ENCODE measurements around the gene PSMG1.

Gene PSMG1

GRCh38 chr21:39185157-39185556 is 1.9 kb upstream of the PSMG1 start:
- TF ChIP-seq EGR1 (IDR thresholded peaks at IDR 0.05) = no peak
- TF ChIP-seq TCF12 (IDR thresholded peaks at IDR 0.05; ENCODE audit: low read depth) = no peak
- no peak for TF ChIP-seq TAF1 (IDR thresholded peaks at IDR 0.05; ENCODE audit: low read depth)
- no peak for TF ChIP-seq EP300 (IDR thresholded peaks at IDR 0.05; ENCODE audit: borderline replicate concordance)
- no peak for TF ChIP-seq NFIC (IDR thresholded peaks at IDR 0.05)

GRCh38 chr21:39184050-39184980 is 1.1 kb upstream of the PSMG1 start:
- TF ChIP-seq EGR1 (IDR thresholded peaks at IDR 0.05) = no peak
- TF ChIP-seq RAD21 (IDR thresholded peaks at IDR 0.05; ENCODE audit: low read depth) = no peak
- no peak for TF ChIP-seq USF1 (IDR thresholded peaks at IDR 0.05)
- TF ChIP-seq TEAD4 (IDR thresholded peaks at IDR 0.05) = 0 out of 2 replicates have a peak, but pooled peaks have one; percentile 0
- TF ChIP-seq TAF1 (IDR thresholded peaks at IDR 0.05; ENCODE audit: low read depth) = no peak
- no peak for TF ChIP-seq NFIC (IDR thresholded peaks at IDR 0.05)
- TF ChIP-seq FOXM1 (IDR thresholded peaks at IDR 0.05; ENCODE audit: borderline replicate concordance, low read depth) = no peak

DNA sequence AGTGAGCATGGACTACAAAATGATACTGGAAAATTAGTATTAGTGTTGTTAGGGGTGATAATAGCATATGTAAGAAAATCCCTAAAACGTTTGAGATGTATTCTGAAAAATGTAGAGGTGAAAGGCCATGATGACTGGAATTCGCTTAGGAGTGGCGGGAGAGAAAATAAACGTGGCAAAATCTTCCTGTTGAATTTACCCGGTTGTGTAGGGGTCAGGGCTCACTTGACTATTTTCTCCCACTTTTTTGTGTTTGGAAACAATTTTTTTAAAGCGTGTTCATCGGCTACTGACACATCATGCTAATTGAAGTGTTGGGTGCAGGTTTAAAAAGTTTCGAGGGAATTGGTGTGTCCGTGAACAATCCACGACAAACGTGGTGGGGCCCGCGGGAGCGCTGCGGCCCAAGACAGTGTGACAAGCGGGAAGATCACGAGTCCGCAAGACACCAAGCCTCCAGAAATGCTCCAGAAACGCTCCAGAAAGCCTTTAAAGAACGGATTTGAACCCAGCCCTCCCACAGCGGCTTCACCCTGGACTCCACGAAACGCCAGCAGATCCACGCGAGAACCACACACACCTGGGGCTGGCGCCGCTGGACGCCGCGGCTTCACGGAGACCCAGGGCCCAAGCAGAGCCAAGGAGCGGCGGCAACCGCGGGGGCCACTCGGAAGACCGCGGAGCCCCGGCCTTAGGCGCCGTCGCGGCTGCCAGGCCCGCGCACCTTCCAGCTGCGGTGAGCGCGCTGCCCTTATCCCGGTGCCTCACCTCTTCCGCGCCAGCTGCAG is 573 bp downstream of the PSMG1 start:
- TF ChIP-seq FOXM1 (IDR thresholded peaks at IDR 0.05; ENCODE audit: borderline replicate concordance, low read depth) = no peak
- TF ChIP-seq TAF1 (IDR thresholded peaks at IDR 0.05; ENCODE audit: low read depth) = no peak; the same call in 1 of the 2 replicates
- TF ChIP-seq ZBTB7A (IDR thresholded peaks at IDR 0.05; ENCODE audit: low read depth) = no peak
- no peak for TF ChIP-seq TEAD4 (IDR thresholded peaks at IDR 0.05)
- TF ChIP-seq CREB1 (IDR thresholded peaks at IDR 0.05; ENCODE audit: low read depth) = no peak
- TF ChIP-seq, protein P1, sequence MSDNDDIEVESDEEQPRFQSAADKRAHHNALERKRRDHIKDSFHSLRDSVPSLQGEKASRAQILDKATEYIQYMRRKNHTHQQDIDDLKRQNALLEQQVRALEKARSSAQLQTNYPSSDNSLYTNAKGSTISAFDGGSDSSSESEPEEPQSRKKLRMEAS (IDR thresholded peaks at IDR 0.05) = no peak
- no peak for TF ChIP-seq EGR1 (IDR thresholded peaks at IDR 0.05)
- TF ChIP-seq YY1 (IDR thresholded peaks at IDR 0.05; ENCODE audit: low read depth) = no peak
- TF ChIP-seq EP300 (IDR thresholded peaks at IDR 0.05; ENCODE audit: borderline replicate concordance) = no peak
- TF ChIP-seq NFIC (IDR thresholded peaks at IDR 0.05) = no peak
- no peak for TF ChIP-seq TCF12 (IDR thresholded peaks at IDR 0.05; ENCODE audit: low read depth)
- TF ChIP-seq USF1 (IDR thresholded peaks at IDR 0.05) = no peak
- TF ChIP-seq, protein P2, sequence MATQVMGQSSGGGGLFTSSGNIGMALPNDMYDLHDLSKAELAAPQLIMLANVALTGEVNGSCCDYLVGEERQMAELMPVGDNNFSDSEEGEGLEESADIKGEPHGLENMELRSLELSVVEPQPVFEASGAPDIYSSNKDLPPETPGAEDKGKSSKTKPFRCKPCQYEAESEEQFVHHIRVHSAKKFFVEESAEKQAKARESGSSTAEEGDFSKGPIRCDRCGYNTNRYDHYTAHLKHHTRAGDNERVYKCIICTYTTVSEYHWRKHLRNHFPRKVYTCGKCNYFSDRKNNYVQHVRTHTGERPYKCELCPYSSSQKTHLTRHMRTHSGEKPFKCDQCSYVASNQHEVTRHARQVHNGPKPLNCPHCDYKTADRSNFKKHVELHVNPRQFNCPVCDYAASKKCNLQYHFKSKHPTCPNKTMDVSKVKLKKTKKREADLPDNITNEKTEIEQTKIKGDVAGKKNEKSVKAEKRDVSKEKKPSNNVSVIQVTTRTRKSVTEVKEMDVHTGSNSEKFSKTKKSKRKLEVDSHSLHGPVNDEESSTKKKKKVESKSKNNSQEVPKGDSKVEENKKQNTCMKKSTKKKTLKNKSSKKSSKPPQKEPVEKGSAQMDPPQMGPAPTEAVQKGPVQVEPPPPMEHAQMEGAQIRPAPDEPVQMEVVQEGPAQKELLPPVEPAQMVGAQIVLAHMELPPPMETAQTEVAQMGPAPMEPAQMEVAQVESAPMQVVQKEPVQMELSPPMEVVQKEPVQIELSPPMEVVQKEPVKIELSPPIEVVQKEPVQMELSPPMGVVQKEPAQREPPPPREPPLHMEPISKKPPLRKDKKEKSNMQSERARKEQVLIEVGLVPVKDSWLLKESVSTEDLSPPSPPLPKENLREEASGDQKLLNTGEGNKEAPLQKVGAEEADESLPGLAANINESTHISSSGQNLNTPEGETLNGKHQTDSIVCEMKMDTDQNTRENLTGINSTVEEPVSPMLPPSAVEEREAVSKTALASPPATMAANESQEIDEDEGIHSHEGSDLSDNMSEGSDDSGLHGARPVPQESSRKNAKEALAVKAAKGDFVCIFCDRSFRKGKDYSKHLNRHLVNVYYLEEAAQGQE (IDR thresholded peaks at IDR 0.05; ENCODE audit: low read depth) = no peak
- TF ChIP-seq RAD21 (IDR thresholded peaks at IDR 0.05; ENCODE audit: low read depth) = no peak
- TF ChIP-seq CEBPB (IDR thresholded peaks at IDR 0.05) = no peak

- no peak for TF ChIP-seq CREB1 (IDR thresholded peaks at IDR 0.05; ENCODE audit: low read depth)
- no peak for TF ChIP-seq TEAD4 (IDR thresholded peaks at IDR 0.05)
- no peak for TF ChIP-seq NFIC (IDR thresholded peaks at IDR 0.05)
- TF ChIP-seq FOXM1 (IDR thresholded peaks at IDR 0.05; ENCODE audit: borderline replicate concordance, low read depth) = no peak
These were observed 1.2 kb downstream of the PSMG1 start for GRCh38 chr21:39182016-39182415.

GRCh38 chr21:39181205-39181818 is 1.9 kb downstream of the PSMG1 start:
- TF ChIP-seq CREB1 (IDR thresholded peaks at IDR 0.05; ENCODE audit: low read depth) (no peak), TEAD4 (IDR thresholded peaks at IDR 0.05) (no peak), ZBTB7A (IDR thresholded peaks at IDR 0.05; ENCODE audit: low read depth) (no peak), YY1 (IDR thresholded peaks at IDR 0.05; ENCODE audit: low read depth) (no peak), RAD21 (IDR thresholded peaks at IDR 0.05; ENCODE audit: low read depth) (no peak), TAF1 (IDR thresholded peaks at IDR 0.05; ENCODE audit: low read depth) (no peak), NFIC (IDR thresholded peaks at IDR 0.05) (no peak)
- TF ChIP-seq, protein P1 (IDR thresholded peaks at IDR 0.05) = no peak
- TF ChIP-seq, protein P2 (IDR thresholded peaks at IDR 0.05; ENCODE audit: low read depth) = no peak
